ENCODE results near the gene TAF4B.
"Not testable (repeated sequence)": the region's sequence is repeated elsewhere in the genome, so short reads cannot be mapped to it uniquely, and the experiment has no call there.

Gene TAF4B

DNA sequence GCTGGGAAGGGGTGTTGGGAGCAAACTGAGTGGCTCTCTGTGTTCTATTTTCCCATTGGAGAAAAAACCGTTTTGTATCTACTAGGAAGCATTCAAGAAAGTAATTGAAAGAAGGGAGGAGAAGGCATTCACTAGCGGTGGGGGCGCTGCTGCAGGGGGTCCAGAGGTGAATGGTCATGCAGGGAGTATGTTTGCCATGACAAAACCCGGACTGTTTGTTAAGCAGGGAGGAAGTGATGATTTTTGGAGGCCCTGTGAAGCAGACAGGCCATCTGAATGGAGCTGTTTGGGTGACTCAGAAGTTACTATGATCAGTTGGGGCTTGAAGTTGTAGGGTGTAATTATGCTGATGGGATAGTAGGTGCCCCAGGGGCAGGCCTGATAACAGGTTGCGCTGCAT lies 7.0 kb downstream of the TAF4B start:
- Histone ChIP-seq H3K4me1 (ENCODE audit: control insufficient read depth in 2 of 2, insufficient read depth in 2 of 2, low read length in 2 of 2) (no peaks in the 10 kb centered on the region), H3K27ac (ENCODE audit: low read depth in 2 of 2, low read length in 2 of 2) (no peak overlapping the region), H3K4me3 (ENCODE audit: low read length in 2 of 2) (no peak overlapping the region), H3K9ac (ENCODE audit: low read depth in 1 of 2, low read length in 2 of 2) (no peak overlapping the region), H3K27me3 (ENCODE audit: control insufficient read depth in 2 of 2, insufficient read depth in 2 of 2, low read length in 2 of 2) (no peaks in the 10 kb centered on the region), H3K9me3 (ENCODE audit: control insufficient read depth in 2 of 2, low read length in 2 of 2) (no peaks in the 10 kb centered on the region), H3K36me3 (ENCODE audit: control insufficient read depth in 2 of 2, insufficient read depth in 2 of 2, low read length in 2 of 2) (no peaks in the 10 kb centered on the region)

DNA sequence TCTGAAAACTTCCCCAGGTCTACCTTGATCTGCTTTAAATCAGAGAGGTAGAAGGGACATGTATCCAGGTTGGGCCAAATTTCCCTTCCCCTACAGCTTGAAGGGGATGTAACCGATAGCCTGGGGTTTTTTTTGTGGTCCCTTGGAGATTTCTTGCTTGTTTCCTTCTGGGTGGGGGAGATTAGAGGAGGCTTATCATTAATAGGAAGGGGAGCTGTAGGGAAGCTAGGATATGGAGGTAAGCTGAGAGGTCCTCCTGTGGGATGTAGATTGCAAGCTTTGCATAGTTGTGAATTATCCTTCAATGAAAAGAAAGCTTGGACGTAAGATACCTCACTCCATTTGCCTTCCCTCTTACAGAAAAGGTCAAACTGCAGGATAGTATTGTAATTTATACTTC lies 11.1 kb downstream of the TAF4B start:
- H3K36me3 ChIP-seq (ENCODE audit: control insufficient read depth in 2 of 2, insufficient read depth in 2 of 2, low read length in 2 of 2); H3K4me1 ChIP-seq (ENCODE audit: control insufficient read depth in 2 of 2, insufficient read depth in 2 of 2, low read length in 2 of 2); H3K9ac ChIP-seq (ENCODE audit: low read depth in 1 of 2, low read length in 2 of 2); H3K27me3 ChIP-seq (ENCODE audit: control insufficient read depth in 2 of 2, insufficient read depth in 2 of 2, low read length in 2 of 2); H3K9me3 ChIP-seq (ENCODE audit: control insufficient read depth in 2 of 2, low read length in 2 of 2); H3K4me3 ChIP-seq (ENCODE audit: low read length in 2 of 2); H3K27ac ChIP-seq (ENCODE audit: low read depth in 2 of 2, low read length in 2 of 2): not testable (repeated sequence)

DNA sequence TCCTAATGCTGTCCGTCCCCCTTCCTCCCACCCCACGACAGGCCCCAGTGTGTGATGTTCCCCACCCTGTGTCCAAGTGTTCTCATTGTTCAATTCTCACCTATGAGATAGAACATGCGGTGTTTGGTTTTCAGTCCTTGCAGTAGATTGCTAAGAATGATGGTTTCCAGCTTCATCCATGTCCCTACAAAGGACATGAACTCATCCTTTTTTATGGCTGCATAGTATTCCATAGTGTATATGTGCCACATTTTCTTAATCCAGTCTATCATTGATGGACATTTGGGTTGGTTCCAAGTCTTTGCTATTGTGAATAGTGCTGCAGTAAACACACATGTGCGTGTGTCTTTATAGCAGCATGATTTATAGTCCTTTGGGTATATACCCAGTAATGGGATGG lies 12.5 kb downstream of the TAF4B start:
- not testable (repeated sequence) for H3K9me3 ChIP-seq (ENCODE audit: control insufficient read depth in 2 of 2, low read length in 2 of 2); H3K4me3 ChIP-seq (ENCODE audit: low read length in 2 of 2); H3K9ac ChIP-seq (ENCODE audit: low read depth in 1 of 2, low read length in 2 of 2); H3K36me3 ChIP-seq (ENCODE audit: control insufficient read depth in 2 of 2, insufficient read depth in 2 of 2, low read length in 2 of 2); H3K27ac ChIP-seq (ENCODE audit: low read depth in 2 of 2, low read length in 2 of 2); H3K4me1 ChIP-seq (ENCODE audit: control insufficient read depth in 2 of 2, insufficient read depth in 2 of 2, low read length in 2 of 2); H3K27me3 ChIP-seq (ENCODE audit: control insufficient read depth in 2 of 2, insufficient read depth in 2 of 2, low read length in 2 of 2)

DNA sequence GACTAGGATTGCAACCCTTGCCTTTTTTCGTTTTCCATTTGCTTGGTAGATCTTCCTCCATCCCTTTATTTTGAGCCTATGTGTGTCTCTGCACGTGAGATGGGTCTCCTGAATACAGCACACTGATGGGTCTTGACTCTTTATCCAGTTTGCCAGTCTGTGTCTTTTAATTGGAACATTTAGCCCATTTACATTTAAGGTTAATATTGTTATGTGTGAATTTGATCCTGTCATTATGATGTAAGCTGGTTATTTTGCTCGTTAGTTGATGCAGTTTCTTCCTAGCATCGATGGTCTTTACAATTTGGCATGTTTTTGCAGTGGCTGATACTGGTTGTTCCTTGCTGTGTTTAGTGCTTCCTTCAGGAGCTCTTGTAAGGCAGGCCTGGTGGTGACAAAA lies 16.1 kb downstream of the TAF4B start:
- H3K36me3 ChIP-seq (ENCODE audit: control insufficient read depth in 2 of 2, insufficient read depth in 2 of 2, low read length in 2 of 2); H3K27me3 ChIP-seq (ENCODE audit: control insufficient read depth in 2 of 2, insufficient read depth in 2 of 2, low read length in 2 of 2); H3K4me1 ChIP-seq (ENCODE audit: control insufficient read depth in 2 of 2, insufficient read depth in 2 of 2, low read length in 2 of 2); H3K27ac ChIP-seq (ENCODE audit: low read depth in 2 of 2, low read length in 2 of 2); H3K4me3 ChIP-seq (ENCODE audit: low read length in 2 of 2); H3K9me3 ChIP-seq (ENCODE audit: control insufficient read depth in 2 of 2, low read length in 2 of 2); H3K9ac ChIP-seq (ENCODE audit: low read depth in 1 of 2, low read length in 2 of 2): not testable (repeated sequence)

DNA sequence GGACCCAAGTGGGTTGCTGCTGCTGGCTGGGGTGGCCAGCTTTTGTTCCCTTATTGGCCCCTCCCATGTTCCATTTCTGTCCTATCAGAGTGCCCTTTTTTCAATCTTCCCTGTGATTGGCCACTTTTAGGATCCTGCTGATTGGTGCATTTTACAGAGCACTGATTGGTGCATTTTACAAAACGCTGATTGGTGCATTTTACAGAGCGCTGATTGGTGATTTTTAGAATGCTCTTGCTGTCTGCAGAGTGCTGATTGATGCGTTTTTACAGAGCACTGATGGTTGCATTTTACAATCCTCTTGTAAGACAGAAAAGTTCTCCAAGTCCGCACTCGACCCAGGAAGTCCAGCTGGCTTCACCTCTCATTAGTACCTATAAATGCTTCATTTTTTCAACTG lies 19.2 kb downstream of the TAF4B start:
- not testable (repeated sequence) for H3K27ac ChIP-seq (ENCODE audit: low read depth in 2 of 2, low read length in 2 of 2); H3K9ac ChIP-seq (ENCODE audit: low read depth in 1 of 2, low read length in 2 of 2); H3K36me3 ChIP-seq (ENCODE audit: control insufficient read depth in 2 of 2, insufficient read depth in 2 of 2, low read length in 2 of 2); H3K9me3 ChIP-seq (ENCODE audit: control insufficient read depth in 2 of 2, low read length in 2 of 2); H3K27me3 ChIP-seq (ENCODE audit: control insufficient read depth in 2 of 2, insufficient read depth in 2 of 2, low read length in 2 of 2); H3K4me1 ChIP-seq (ENCODE audit: control insufficient read depth in 2 of 2, insufficient read depth in 2 of 2, low read length in 2 of 2); H3K4me3 ChIP-seq (ENCODE audit: low read length in 2 of 2)

DNA sequence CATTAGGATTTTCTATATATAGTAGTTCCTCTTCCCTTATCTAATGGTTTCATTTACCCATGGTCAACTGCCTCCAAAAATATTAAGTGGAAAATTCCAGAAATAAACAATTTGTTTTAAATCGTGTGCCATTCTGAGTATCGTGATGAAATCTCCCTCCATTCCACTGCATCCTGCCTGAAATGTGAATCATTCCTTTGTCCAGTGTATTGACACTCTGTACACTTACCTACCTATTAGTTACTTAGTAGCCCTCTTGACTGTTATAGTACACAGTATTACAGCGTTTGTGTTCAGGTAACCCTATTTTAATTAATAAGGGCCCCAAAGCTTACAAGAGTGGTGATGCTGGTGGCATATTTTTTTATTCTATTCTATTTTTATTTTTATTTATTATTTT lies 26.2 kb downstream of the TAF4B start:
- Histone ChIP-seq H3K4me3 (ENCODE audit: low read length in 2 of 2) (no peak overlapping the region), H3K27me3 (ENCODE audit: control insufficient read depth in 2 of 2, insufficient read depth in 2 of 2, low read length in 2 of 2) (no peaks in the 10 kb centered on the region), H3K27ac (ENCODE audit: low read depth in 2 of 2, low read length in 2 of 2) (no peak overlapping the region), H3K9ac (ENCODE audit: low read depth in 1 of 2, low read length in 2 of 2) (no peak overlapping the region), H3K36me3 (ENCODE audit: control insufficient read depth in 2 of 2, insufficient read depth in 2 of 2, low read length in 2 of 2) (no peaks in the 10 kb centered on the region), H3K9me3 (ENCODE audit: control insufficient read depth in 2 of 2, low read length in 2 of 2) (no peaks in the 10 kb centered on the region), H3K4me1 (ENCODE audit: control insufficient read depth in 2 of 2, insufficient read depth in 2 of 2, low read length in 2 of 2) (no peaks in the 10 kb centered on the region)

DNA sequence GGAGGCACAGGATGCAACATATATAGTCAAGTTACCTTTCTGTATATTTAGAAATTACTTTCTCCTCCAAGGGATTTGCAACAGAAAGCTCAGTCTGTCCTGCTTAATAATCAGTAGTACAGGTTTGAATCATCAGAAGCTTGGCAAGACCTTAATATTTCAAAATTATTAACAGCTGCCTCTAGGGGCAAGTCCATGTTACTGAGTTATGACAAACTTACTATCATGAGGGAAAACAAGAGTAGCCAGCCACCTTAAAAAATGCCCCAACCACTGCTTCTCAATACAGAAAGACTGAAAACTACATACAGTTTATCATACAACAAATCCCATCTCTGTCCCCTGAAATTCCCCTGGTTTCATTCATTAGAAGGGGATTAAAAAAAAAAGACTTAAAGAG lies 28.6 kb downstream of the TAF4B start:
- H3K27me3 ChIP-seq (ENCODE audit: control insufficient read depth in 2 of 2, insufficient read depth in 2 of 2, low read length in 2 of 2); H3K27ac ChIP-seq (ENCODE audit: low read depth in 2 of 2, low read length in 2 of 2); H3K9ac ChIP-seq (ENCODE audit: low read depth in 1 of 2, low read length in 2 of 2); H3K36me3 ChIP-seq (ENCODE audit: control insufficient read depth in 2 of 2, insufficient read depth in 2 of 2, low read length in 2 of 2); H3K4me1 ChIP-seq (ENCODE audit: control insufficient read depth in 2 of 2, insufficient read depth in 2 of 2, low read length in 2 of 2); H3K9me3 ChIP-seq (ENCODE audit: control insufficient read depth in 2 of 2, low read length in 2 of 2); H3K4me3 ChIP-seq (ENCODE audit: low read length in 2 of 2): not testable (repeated sequence)

DNA sequence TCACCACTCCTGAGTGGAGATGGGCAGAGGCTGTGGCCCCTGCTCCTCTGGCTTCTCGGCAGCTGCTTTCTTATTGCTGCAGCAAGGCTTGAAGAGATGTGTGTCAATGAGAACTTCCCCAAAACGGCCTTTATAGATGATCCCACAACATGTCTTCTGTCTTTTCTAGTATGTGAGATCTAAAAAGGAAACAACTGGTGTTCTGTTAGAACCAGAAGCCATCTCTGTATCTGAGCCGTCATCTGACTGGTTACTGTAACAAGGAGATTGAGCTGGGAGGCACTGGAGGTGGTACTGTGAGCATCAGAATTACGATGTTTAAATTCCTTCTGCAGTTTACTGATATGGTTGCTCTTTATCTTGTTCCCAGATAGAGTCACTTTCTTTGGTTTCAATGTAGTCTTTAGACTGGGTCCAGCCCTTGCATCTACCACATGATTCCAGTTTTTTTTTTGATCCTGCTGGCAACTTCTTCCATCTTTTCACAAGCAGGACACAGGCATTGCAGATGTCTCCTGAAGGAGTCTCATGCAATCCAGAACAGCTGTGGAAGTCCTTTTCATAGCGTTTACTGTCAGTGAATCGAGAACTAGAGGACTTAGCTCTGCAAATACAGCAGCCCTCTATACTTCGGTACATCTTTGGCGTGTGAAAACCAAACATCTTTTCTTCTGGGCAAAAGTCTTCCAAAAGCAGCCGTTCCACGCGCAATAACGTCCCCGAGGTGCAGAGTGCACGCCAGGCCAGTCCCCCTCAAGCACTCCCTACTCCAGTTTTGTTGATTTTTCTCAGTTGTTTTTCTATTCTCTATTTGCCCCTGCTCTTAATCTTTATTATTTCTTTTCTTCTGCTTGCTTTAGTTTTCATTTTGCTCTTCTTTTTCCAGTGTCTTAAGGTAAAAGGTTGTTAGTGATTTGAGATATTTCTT lies 29.7 kb downstream of the TAF4B start:
- no peaks in the 10 kb centered on the region for H3K36me3 ChIP-seq (ENCODE audit: control insufficient read depth in 2 of 2, insufficient read depth in 2 of 2, low read length in 2 of 2)
- no peaks in the 10 kb centered on the region for H3K4me1 ChIP-seq (ENCODE audit: control insufficient read depth in 2 of 2, insufficient read depth in 2 of 2, low read length in 2 of 2)
- H3K9me3 ChIP-seq (ENCODE audit: control insufficient read depth in 2 of 2, low read length in 2 of 2) = no peaks in the 10 kb centered on the region
- H3K27me3 ChIP-seq (ENCODE audit: control insufficient read depth in 2 of 2, insufficient read depth in 2 of 2, low read length in 2 of 2) = no peaks in the 10 kb centered on the region
- H3K27ac ChIP-seq (ENCODE audit: low read depth in 2 of 2, low read length in 2 of 2) = no peak overlapping the region
- H3K9ac ChIP-seq (ENCODE audit: low read depth in 1 of 2, low read length in 2 of 2) = no peak overlapping the region
- H3K4me3 ChIP-seq (ENCODE audit: low read length in 2 of 2) = no peak overlapping the region

DNA sequence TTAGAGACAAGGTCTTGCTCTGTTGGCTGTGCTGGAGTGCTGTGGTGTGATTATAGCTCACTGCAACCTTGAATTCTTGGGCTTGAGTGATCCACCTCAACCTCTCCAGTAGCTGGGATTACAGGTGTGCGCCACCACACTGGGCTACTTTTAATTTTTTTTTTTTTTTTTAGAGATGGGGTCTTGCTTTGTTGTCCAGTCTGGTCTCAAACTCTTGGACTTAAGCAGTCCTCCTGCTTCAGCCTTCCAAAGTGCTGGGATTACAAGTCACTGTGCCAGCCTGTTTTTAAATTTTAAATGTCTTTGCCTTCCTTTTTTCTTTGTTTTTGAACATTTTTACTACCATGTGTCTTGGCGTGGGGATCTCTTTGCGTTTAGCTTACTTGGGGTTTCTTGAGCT lies 32.5 kb downstream of the TAF4B start:
- H3K36me3 ChIP-seq (ENCODE audit: control insufficient read depth in 2 of 2, insufficient read depth in 2 of 2, low read length in 2 of 2) = no peaks in the 10 kb centered on the region
- no peak overlapping the region for H3K9ac ChIP-seq (ENCODE audit: low read depth in 1 of 2, low read length in 2 of 2)
- no peaks in the 10 kb centered on the region for H3K27me3 ChIP-seq (ENCODE audit: control insufficient read depth in 2 of 2, insufficient read depth in 2 of 2, low read length in 2 of 2)
- no peak overlapping the region for H3K4me3 ChIP-seq (ENCODE audit: low read length in 2 of 2)
- no peaks in the 10 kb centered on the region for H3K9me3 ChIP-seq (ENCODE audit: control insufficient read depth in 2 of 2, low read length in 2 of 2)
- no peak overlapping the region for H3K27ac ChIP-seq (ENCODE audit: low read depth in 2 of 2, low read length in 2 of 2)
- H3K4me1 ChIP-seq (ENCODE audit: control insufficient read depth in 2 of 2, insufficient read depth in 2 of 2, low read length in 2 of 2) = no peaks in the 10 kb centered on the region

DNA sequence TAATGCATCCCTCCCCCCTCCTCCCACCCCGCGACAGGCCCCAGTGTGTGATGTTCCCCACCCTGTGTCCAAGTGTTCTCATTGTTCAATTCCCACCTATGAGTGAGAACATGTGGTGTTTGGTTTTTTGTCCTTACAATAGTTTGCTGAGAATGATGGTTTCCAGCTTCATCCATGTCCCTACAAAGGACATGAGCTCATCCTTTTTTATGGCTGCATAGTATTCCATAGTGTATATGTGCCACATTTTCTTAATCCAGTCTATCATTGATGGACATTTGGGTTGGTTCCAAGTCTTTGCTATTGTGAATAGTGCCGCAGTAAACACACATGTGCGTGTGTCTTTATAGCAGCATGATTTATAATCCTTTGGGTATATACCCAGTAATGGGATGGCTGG lies 33.2 kb downstream of the TAF4B start:
- not testable (repeated sequence) for H3K4me1 ChIP-seq (ENCODE audit: control insufficient read depth in 2 of 2, insufficient read depth in 2 of 2, low read length in 2 of 2); H3K36me3 ChIP-seq (ENCODE audit: control insufficient read depth in 2 of 2, insufficient read depth in 2 of 2, low read length in 2 of 2); H3K9me3 ChIP-seq (ENCODE audit: control insufficient read depth in 2 of 2, low read length in 2 of 2); H3K4me3 ChIP-seq (ENCODE audit: low read length in 2 of 2); H3K27ac ChIP-seq (ENCODE audit: low read depth in 2 of 2, low read length in 2 of 2); H3K27me3 ChIP-seq (ENCODE audit: control insufficient read depth in 2 of 2, insufficient read depth in 2 of 2, low read length in 2 of 2); H3K9ac ChIP-seq (ENCODE audit: low read depth in 1 of 2, low read length in 2 of 2)

DNA sequence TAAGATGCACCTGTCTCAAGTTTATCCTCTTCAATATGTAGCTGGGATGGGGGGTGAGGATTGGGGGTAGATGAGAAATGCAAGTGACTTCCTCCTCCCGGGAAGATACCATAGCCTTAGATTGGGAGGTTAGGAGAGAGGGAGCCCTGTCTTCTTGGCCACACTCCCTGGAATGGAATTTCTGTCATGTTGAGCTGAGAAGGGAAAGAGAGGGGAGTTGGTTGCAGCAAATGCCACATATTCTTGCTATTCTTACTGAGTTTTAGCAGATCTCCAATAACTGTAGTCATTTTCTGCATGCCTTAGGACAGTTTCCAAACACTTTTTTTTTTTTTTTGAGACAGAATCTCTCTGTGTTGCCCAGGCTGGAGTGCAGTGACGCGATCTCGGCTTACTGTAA lies 35.9 kb downstream of the TAF4B start:
- H3K27ac ChIP-seq (ENCODE audit: low read depth in 2 of 2, low read length in 2 of 2) = no peak overlapping the region
- H3K4me1 ChIP-seq (ENCODE audit: control insufficient read depth in 2 of 2, insufficient read depth in 2 of 2, low read length in 2 of 2) = no peaks in the 10 kb centered on the region
- no peak overlapping the region for H3K9ac ChIP-seq (ENCODE audit: low read depth in 1 of 2, low read length in 2 of 2)
- no peaks in the 10 kb centered on the region for H3K9me3 ChIP-seq (ENCODE audit: control insufficient read depth in 2 of 2, low read length in 2 of 2)
- H3K36me3 ChIP-seq (ENCODE audit: control insufficient read depth in 2 of 2, insufficient read depth in 2 of 2, low read length in 2 of 2) = no peaks in the 10 kb centered on the region
- no peaks in the 10 kb centered on the region for H3K27me3 ChIP-seq (ENCODE audit: control insufficient read depth in 2 of 2, insufficient read depth in 2 of 2, low read length in 2 of 2)
- H3K4me3 ChIP-seq (ENCODE audit: low read length in 2 of 2) = no peak overlapping the region

All from mucosa of rectum (tissue), 2 donors.